Epithelial cell of proximal tubule (primary cell): ENCODE measurements around the gene TASL. TPM values are rescaled to one million over a fixed set of nuclear protein-coding genes. Genes with fewer than 3 reads are reported as not detected.

Source experiments
- DNase-seq: peaks from one replicate; pipeline ENCODE4 v3.0.0-alpha.2; 2011; ENCODE audit warnings: low read depth
- H3K4me3 ChIP-seq: 2 replicates; pipeline ENCODE4 v1.5.1; 2011; ENCODE audit warnings: low read depth, mild to moderate bottlenecking, low read length
- total RNA-seq: library from RNA; depleted of rRNA; stranded (reverse); fragments of >200 nt; gene quantifications from 2 replicates; pipeline ENCODE4 v1.2.3, GENCODE V29; 2015
- TF ChIP-seq, protein P1 (sequence below): conservative IDR thresholded peaks from 2 replicates; pipeline ENCODE4 v1.5.1; 2012; ENCODE audit warnings: low read depth, mild to moderate bottlenecking, low read length

TASL gene
- total RNA-seq, 1 donor from 2014 or later = not detected

DNA sequence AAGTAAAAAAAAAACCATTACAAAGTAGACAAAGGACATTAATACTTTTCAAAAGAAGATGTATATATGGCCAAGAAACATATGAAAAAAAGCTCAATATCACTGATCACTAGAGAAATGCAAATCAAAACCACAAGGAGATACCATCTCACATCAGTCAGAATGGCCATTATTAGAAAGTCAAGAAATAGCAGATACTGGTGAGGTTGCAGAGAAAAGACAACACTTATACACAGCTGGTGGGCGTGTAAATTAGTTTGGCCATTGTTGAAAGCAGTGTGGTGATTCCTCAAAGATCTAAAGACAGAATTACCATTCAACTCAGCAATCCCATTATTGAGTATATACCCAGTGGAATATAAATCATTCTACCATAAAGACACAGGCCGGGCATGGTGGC, 39.3 kb downstream of the TASL start:
- TF ChIP-seq, protein P1, sequence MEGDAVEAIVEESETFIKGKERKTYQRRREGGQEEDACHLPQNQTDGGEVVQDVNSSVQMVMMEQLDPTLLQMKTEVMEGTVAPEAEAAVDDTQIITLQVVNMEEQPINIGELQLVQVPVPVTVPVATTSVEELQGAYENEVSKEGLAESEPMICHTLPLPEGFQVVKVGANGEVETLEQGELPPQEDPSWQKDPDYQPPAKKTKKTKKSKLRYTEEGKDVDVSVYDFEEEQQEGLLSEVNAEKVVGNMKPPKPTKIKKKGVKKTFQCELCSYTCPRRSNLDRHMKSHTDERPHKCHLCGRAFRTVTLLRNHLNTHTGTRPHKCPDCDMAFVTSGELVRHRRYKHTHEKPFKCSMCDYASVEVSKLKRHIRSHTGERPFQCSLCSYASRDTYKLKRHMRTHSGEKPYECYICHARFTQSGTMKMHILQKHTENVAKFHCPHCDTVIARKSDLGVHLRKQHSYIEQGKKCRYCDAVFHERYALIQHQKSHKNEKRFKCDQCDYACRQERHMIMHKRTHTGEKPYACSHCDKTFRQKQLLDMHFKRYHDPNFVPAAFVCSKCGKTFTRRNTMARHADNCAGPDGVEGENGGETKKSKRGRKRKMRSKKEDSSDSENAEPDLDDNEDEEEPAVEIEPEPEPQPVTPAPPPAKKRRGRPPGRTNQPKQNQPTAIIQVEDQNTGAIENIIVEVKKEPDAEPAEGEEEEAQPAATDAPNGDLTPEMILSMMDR = no peak
- H3K4me3 ChIP-seq = no peak overlapping the region
- no peak for DNase-seq

DNA sequence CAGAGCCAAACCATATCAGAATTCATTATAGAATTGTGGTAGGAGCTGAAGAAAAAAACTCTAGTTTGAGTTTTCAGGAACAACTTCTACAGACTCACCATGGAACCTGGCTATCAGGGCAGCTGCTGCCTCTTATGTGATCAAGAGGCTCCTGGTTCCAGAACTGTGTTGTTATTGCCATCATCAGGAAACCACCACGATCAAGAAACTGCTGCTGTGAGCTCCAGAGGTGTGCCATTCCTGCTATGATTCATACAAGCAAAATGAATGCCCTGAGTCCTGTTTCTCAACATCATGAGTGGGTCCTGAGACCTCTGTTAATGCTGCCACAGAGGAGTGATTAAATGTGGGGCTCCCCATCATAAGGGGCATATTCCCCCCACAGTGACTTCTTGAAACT, 43.7 kb downstream of the TASL start:
- no peak for DNase-seq
- no peak overlapping the region for H3K4me3 ChIP-seq
- TF ChIP-seq, protein P1 = no peak

DNA sequence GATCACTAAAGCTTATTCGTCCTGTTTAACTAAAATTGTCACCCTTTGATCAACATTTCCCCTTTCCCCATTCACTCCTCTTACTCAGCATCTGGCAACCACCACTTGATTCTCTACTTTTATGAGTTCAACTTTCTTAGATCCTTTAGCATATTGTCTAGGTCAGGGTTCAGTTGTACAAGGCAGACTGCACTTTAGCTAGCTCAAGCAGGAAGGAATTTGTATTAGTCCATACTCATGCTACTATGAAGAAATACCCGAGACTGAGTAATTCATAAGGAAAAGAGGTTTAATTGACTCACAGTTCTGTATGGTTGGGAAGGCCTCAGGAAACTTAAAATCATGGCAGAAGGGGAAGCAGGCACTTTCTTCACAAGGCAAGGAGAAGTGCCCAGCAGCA, 44.3 kb downstream of the TASL start:
- TF ChIP-seq, protein P1 = no peak
- peak; percentile 36 for DNase-seq
- H3K4me3 ChIP-seq = no peak overlapping the region

DNA sequence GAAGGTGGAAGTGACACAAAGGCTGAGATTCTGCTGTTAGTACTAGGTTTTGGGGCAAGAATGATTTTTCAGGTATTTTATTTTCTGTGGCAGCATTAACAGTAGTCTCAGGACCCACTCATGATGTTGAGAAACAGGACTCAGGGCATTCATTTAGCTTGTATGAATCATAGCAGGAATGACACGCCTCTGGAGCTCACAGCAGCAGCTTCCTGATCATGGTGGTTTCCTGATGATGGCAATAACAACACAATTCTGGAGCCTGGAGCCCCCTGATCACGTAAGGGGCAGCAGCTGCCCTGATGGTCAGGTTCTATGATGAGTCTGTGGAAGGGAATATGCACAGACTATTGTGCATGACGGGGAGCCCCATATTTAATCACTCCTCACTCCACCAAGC, 47.0 kb downstream of the TASL start:
- H3K4me3 ChIP-seq = no peak overlapping the region
- DNase-seq = peak; percentile 7
- TF ChIP-seq, protein P1 = no peak

DNA sequence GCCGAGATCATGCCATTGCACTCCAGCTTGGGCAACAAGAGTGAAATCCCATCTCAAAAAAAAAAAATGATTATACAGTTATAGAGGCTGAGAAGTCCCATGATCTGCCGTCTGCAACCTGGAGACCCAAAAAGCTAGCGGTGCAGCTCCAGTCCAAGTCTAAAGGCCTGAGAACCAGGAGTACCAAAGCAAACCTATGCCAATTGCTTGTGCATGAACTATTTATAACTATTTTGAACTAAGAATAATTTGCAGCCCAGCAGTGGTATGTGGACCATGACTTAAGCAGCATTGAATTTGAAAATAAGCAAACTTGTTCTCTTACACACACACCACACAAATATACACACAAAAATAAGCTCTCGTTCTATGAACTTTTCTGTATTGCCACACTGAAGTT, 51.8 kb downstream of the TASL start:
- TF ChIP-seq, protein P1 = no peak
- no peak overlapping the region for H3K4me3 ChIP-seq
- no peak for DNase-seq

DNA sequence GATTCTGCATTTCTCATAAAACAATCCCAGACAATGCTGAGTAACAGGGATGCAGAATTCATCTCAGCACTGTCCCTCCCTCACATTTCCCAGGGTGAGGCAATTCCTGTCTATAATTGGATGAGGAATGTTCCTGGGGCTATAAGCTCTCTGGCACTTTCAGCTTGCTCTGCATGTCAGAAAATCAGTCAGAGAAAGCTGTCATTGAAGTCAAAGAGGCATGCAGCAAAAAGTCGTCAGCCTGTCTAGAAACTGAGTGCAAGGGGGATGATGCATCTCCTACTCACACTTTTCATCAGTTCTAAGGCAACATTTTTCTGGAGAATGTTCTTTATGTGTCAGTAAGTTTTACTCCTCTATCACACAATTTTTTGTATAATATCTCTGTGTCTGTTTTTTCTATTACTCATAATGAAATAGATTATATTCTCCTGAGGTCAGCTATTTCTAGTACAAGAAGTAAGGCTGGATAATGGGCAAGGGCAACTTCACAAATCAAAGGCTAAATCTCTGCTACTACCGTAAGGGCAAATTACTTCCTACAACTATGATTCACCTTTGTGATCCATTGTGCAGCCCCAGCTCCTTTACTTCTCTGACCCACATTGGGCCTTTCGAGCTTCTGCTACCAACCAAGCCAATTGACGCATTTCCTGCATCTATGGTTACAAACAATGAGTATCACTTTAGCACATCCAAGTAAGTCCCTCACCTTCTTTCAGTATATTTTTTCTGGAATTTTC, 56.0 kb downstream of the TASL start:
- TF ChIP-seq, protein P1 = no peak
- no peak for DNase-seq
- H3K4me3 ChIP-seq = no peak overlapping the region

DNA sequence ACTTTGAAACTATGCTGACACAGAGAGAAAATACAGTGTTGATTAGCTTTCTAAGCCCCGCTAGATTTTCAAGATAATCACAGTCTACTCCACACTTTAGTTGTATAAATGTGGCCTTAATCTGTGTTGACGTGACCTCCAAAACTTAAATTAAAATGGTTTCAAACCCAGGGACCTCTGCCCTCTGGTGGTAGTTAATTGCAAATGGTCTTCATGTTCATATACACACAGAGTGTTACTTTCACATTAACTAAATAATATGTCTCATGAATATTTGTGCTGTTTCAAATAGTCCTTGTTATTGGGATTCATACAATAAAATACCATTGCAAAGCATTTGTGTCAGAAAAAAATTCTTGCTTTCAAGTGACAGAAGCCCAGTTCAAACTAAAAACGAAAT, 64.3 kb downstream of the TASL start:
- no peak for DNase-seq
- H3K4me3 ChIP-seq = no peak overlapping the region
- TF ChIP-seq, protein P1 = peak; percentile 52

Other genes with a start within 250 kb of the TASL start
- 2.0 and 2.1 TPM in 2 replicates for gene GK, start 75.7 kb upstream of the TASL start, total RNA-seq